ENCODE measurements around the gene HOXA7.

Gene HOXA7

DNA sequence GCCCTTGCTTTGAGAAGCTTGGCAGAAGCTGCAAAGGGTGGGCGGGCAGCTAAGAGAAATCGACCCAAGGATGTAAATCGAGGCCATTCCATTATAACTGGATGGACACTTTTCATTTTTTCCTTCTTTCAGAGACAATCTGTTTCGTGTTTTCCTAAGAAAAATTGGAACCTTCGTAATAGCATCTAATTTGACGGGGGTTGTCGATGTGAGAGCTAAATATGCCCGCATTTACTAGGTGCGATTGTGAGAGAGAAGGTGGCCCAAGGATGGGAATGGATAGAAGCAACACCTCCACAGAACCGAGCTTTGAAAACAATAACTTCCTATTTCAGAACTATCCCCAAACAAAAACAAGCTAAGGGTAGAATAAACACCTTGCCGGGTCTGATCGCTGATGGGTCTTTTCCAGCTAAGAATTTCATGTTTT, 25.1 kb downstream of the HOXA7 start:
- DNase-seq, result no peak

GRCh38 chr7:27130540-27131389, 25.7 kb downstream of the HOXA7 start, which contains the start of gene HOXA4:
Gene HOXA4 (minus strand): TSS chr7:27130757. CDS start chr7:27130733, 24 bp downstream.
- peak; percentile 78 for DNase-seq

DNA sequence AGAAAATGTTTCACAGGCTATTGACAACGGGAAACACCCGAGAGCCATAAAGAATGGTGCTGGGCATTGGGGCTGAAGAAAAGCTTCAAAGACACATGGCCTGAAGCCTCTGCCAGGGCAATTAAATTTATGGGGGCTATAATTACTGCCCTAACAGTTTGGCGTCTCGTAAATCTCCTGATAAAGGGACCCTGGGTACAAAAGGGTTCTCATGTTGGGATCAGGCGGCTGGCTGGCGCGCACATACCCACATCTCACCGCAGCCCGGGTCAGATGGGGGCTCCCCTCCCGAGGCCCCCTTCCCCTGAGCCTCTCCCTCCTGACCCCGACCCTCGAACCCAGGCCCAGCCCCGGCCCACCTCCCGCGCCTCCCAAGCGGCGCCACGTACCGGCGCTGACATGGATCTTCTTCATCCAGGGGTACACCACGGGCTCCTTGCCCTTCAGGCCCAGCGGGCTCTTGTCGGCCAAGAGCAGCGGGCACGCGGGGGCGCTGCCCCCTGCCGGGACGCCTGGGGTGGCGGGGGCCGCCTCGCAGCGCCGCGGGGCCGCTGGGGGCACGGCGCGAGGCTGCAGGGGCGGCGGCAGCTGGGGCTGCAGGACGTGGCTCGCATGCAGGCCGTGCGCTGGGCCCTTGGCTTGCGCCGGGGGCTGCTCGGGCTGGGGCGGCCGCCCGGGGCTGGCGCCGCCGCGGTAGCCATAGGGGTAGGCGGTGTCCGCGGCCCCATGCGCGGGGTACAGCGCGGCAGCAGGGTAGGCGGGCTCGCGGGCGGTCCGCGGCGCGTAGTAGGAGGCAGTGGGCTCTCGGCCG, 26.5 kb downstream of the HOXA7 start:
- DNase-seq, result no peak

DNA sequence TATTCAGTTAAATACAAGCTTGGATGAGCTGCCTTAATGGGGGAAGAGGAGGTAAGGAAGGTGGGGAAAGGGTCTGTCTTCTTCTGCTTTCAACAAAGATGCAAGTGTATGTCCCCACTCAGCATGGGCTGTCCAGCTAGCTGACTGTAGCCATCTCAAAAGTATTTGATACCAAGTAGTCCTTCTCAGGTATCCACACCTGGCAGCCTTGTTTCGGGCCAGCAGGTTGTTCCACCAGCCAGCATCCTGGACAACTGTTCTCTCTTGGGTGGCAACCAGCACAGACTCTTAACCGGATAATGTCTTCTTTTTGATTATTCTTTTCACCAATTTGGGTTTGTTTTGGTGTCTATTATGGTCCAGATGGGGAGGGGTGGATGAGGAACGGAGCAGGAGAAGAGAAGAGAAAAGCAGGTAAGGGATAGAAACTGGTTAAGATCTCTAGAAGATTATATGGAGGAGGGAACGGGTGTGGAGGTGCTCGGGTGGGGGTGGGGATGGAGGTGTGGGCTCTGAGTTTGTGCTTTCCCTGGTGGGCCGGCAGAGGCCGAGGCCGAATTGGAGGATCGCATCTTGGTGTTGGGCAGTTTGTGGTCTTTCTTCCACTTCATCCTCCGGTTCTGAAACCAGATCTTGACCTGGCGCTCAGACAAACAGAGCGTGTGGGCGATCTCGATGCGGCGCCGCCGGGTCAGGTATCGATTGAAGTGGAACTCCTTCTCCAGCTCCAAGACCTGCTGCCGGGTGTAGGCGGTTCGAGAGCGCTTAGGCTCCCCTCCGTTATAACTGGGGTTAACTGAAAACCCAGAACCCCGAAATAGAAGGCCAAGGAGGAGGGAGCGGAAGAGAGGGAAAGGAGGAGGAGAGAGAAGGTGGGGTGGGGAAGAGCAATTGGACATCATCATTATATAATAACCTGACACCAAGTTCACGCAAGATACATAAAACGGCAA, 27.4 kb downstream of the HOXA7 start:
- no peak for DNase-seq

- no peak for DNase-seq
Observed at GRCh38 chr7:27128034-27128433, 28.4 kb downstream of the HOXA7 start.

GRCh38 chr7:27126596-27127327, 29.7 kb downstream of the HOXA7 start:
- DNase-seq, result no peak

- no peak for DNase-seq
Observed at GRCh38 chr7:27125986-27126394, 30.5 kb downstream of the HOXA7 start.

GRCh38 chr7:27124902-27125689, 31.4 kb downstream of the HOXA7 start:
- no peak for DNase-seq

DNA sequence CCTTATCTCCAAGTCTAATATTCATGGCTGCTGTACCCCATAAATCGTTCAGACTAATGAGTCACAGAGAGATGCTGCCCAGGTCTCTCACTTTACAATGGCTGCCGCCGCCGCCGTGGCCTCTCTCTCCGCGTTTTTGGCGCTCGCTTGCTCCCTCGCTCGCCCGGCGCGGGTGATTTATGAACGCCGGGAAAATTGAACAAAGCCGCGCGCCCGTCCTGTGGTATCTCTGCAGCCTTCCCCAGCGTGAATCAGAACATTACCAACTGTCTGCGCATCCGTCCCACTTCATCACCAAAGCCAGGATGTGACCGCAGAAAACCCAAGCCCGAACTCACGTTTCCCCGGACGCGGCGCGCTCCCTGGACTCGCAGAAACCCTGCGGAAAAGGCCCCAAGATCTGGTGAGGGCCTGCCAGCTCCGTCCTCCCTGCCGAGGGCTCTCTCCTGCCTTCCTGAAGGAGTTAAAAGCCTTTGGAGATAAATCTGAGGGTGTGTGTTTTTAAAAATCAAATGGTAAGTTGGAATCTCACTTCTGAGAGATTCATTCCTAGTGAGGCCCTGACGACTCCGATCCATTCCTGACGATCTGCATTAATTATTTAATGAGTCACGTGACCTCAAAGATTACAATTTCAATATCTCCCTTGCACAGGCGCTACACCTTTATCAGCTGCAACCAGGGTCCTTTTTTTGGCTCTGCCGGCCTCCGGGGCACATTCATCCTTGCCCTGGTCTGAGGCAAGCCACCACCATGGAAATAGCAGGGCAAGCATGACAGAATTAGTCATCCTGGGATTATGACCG, 32.2 kb downstream of the HOXA7 start:
- DNase-seq, result no peak

- no peak for DNase-seq
Observed at GRCh38 chr7:27123477-27124053, 32.9 kb downstream of the HOXA7 start.

GRCh38 chr7:27123007-27123476, 33.4 kb downstream of the HOXA7 start:
- DNase-seq, result no peak

- DNase-seq, result no peak
Observed at GRCh38 chr7:27122077-27122910, 34.2 kb downstream of the HOXA7 start.

GRCh38 chr7:27121684-27122076, 34.8 kb downstream of the HOXA7 start:
- no peak for DNase-seq

- DNase-seq, result no peak
Observed at GRCh38 chr7:27119412-27119911, 37.0 kb downstream of the HOXA7 start.

- no peak for DNase-seq
Observed at GRCh38 chr7:27118580-27118979, 37.9 kb downstream of the HOXA7 start.

- no peak for DNase-seq
Observed at GRCh38 chr7:27117887-27118491, 38.5 kb downstream of the HOXA7 start.

- DNase-seq, result no peak
Observed at GRCh38 chr7:27116962-27117886, 39.3 kb downstream of the HOXA7 start.
